K562 (cell line): ENCODE results near the gene USP31. TPM values are rescaled to one million over a fixed set of nuclear protein-coding genes. Genes with fewer than 3 reads are reported as not detected.

ENCODE experiments used
- ATF1 ChIP-seq, 2 experiments: fragments of 450-650 bp in 1 of 2; IDR thresholded peaks; 2 replicates each; pipeline ENCODE4 v1.6.1; 2016; ENCODE audit warnings: missing compliant biosample characterization in 1 of 2, missing genetic modification characterization in 1 of 2
- FOXM1 ChIP-seq, 2 experiments: fragments of 450-650 bp in 1 of 2; sonication (generic) in 1 of 2; formaldehyde crosslinking in 1 of 2; IDR thresholded peaks; 2 replicates each; pipeline versions ENCODE4 v1.6.1 to v1.9.0; 2017 to 2022; ENCODE audit warnings: low read depth in 2 of 2, mild to moderate bottlenecking in 2 of 2, missing genetic modification reagents in 1 of 2, moderate library complexity in 1 of 2
- MAZ ChIP-seq, 2 experiments: fragments of 450-650 bp in 1 of 2; sonication (generic) in 1 of 2; formaldehyde crosslinking; IDR thresholded peaks in 1 of 2; conservative IDR thresholded peaks in 1 of 2; 2 replicates each; pipeline versions ENCODE4 v1.4.0 to v1.5.0; 2020; ENCODE audit warnings: mild to moderate bottlenecking in 1 of 2, missing genetic modification reagents in 1 of 2
- MED1 ChIP-seq: sonication (generic); formaldehyde crosslinking; IDR thresholded peaks from 2 replicates; pipeline ENCODE4 v1.8.1; 2023; ENCODE audit warnings: missing genetic modification reagents, borderline replicate concordance
- NCOR1 ChIP-seq: fragments of 450-650 bp; IDR thresholded peaks from 2 replicates; pipeline ENCODE4 v1.6.1; 2016; ENCODE audit warnings: mild to moderate bottlenecking, moderate library complexity
- NR2C1 ChIP-seq, 2 experiments: fragments of 450-650 bp; IDR thresholded peaks; 2 replicates each; pipeline ENCODE4 v1.6.1; 2017; ENCODE audit warnings: mild to moderate bottlenecking in 2 of 2, antibody characterized with exemption in 1 of 2, inconsistent platforms in 1 of 2, missing compliant biosample characterization in 1 of 2, missing genetic modification characterization in 1 of 2
- NRF1 ChIP-seq, 2 experiments: fragments of 450-650 bp; IDR thresholded peaks in 1 of 2; conservative IDR thresholded peaks in 1 of 2; 2 replicates each; pipeline ENCODE4 v1.6.1; 2014; ENCODE audit warnings: mild to moderate bottlenecking in 2 of 2
- ZNF175 ChIP-seq: fragments of 200-800 bp; sonication (Bioruptor generic); IDR thresholded peaks from 2 replicates; pipeline ENCODE4 v1.6.1; 2016; ENCODE audit warnings: low read depth, mild to moderate bottlenecking, missing genetic modification characterization, missing compliant biosample characterization
- ZNF316 ChIP-seq: fragments of 450-650 bp; IDR thresholded peaks from 2 replicates; pipeline ENCODE4 v1.6.1; 2016
- polyA plus RNA-seq, 8 experiments: library from polyadenylated mRNA; depleted of rRNA in 4 of 8; stranded (reverse) in 5 of 8; unstranded in 3 of 8; fragments of >200 nt; fragmentation: Nextera tagmentation in 2 of 8; fragmentation: Illumina TruSeq in 1 of 8; extraction: Ambion mirVana in 2 of 8; extraction: Trizol in 1 of 8; gene quantifications; 2 replicates each; pipeline versions ENCODE4 v1.2.1 to v1.2.3, GENCODE V29; 2011 to 2014; ENCODE audit warnings: inconsistent platforms in 1 of 8, missing spikeins in 1 of 8
- total RNA-seq, 7 experiments: library from RNA; depleted of rRNA in 6 of 7; stranded (reverse); fragments of >200 nt in 6 of 7; fragmentation: Illumina TruSeq in 2 of 7; extraction: Trizol in 2 of 7; gene quantifications; 2 replicates each; pipeline versions ENCODE4 v1.2.1 to v1.2.3, GENCODE V29; 2011 to 2021; ENCODE audit warnings: low replicate concordance in 1 of 7
- TF ChIP-seq, protein P1 (sequence below): fragments of 450-650 bp; IDR thresholded peaks from 2 replicates; pipeline ENCODE4 v1.6.1; 2016; ENCODE audit warnings: low read depth
- TF ChIP-seq, protein P2 (sequence below): sonication (generic); formaldehyde crosslinking; IDR thresholded peaks from 2 replicates; pipeline ENCODE4 v1.8.0; 2022; ENCODE audit warnings: mild to moderate bottlenecking, missing genetic modification reagents
- TF ChIP-seq, protein P3 (sequence below): IDR thresholded peaks from 3 replicates; pipeline ENCODE4 v1.6.1; 2011; ENCODE audit warnings: borderline replicate concordance, mild to moderate bottlenecking; ENCODE audit not compliant: insufficient read length, insufficient read depth

Gene USP31
- total and polyA plus RNA-seq, 9 of the 15 experiments (the other 6 are each of a cell fraction or from before 2014, with no cell fraction given) = 0.56 to 4.9 (median 2.9) TPM

DNA sequence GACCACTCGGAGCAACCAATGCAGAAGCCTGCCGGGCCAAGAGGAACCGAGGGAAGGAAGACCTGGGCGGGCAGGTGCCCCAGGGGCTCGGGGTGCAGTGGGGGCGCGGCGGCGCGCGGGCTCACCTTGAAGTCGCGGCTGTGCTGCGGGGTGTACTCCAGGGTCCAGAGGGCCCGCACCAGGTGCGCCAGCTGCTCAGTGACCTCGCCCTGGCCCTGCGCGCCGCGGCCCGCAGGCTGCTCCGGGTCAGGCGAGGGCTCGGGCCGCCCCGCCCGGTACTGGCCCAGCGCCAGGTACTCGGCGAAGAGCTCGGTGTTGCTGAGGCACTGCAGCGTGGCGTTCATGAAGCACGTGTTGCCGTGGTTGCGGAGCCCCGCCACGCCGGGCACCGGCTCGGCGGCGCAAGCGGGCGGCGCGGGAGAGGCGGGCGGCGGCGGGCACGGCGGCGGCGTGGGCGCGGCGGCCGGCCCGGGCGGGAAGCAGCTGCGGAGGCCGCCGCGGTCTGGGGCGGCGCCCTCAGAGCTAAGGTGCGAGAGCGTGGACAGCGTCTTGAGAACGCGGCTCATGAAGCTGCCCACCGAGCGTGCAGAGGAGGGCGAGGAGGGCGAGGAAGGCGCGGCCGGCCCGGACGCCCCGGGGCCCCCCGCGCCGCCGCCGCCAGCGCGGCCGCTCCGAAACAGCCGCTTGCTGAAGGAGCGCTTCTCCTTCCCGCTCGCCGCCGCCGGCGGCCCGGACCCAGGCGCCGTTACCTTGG lies 562 bp downstream of the USP31 start (continued):
- peak; percentile 51 to 64; a peak in 3 of 4 replicates for TF ChIP-seq NRF1 (conservative IDR thresholded peaks at IDR 0.05 in 1 of 2, IDR thresholded peaks at IDR 0.05 in 1 of 2)
- no peak for TF ChIP-seq ZNF316
- TF ChIP-seq MED1 = no peak
- TF ChIP-seq, protein P1, sequence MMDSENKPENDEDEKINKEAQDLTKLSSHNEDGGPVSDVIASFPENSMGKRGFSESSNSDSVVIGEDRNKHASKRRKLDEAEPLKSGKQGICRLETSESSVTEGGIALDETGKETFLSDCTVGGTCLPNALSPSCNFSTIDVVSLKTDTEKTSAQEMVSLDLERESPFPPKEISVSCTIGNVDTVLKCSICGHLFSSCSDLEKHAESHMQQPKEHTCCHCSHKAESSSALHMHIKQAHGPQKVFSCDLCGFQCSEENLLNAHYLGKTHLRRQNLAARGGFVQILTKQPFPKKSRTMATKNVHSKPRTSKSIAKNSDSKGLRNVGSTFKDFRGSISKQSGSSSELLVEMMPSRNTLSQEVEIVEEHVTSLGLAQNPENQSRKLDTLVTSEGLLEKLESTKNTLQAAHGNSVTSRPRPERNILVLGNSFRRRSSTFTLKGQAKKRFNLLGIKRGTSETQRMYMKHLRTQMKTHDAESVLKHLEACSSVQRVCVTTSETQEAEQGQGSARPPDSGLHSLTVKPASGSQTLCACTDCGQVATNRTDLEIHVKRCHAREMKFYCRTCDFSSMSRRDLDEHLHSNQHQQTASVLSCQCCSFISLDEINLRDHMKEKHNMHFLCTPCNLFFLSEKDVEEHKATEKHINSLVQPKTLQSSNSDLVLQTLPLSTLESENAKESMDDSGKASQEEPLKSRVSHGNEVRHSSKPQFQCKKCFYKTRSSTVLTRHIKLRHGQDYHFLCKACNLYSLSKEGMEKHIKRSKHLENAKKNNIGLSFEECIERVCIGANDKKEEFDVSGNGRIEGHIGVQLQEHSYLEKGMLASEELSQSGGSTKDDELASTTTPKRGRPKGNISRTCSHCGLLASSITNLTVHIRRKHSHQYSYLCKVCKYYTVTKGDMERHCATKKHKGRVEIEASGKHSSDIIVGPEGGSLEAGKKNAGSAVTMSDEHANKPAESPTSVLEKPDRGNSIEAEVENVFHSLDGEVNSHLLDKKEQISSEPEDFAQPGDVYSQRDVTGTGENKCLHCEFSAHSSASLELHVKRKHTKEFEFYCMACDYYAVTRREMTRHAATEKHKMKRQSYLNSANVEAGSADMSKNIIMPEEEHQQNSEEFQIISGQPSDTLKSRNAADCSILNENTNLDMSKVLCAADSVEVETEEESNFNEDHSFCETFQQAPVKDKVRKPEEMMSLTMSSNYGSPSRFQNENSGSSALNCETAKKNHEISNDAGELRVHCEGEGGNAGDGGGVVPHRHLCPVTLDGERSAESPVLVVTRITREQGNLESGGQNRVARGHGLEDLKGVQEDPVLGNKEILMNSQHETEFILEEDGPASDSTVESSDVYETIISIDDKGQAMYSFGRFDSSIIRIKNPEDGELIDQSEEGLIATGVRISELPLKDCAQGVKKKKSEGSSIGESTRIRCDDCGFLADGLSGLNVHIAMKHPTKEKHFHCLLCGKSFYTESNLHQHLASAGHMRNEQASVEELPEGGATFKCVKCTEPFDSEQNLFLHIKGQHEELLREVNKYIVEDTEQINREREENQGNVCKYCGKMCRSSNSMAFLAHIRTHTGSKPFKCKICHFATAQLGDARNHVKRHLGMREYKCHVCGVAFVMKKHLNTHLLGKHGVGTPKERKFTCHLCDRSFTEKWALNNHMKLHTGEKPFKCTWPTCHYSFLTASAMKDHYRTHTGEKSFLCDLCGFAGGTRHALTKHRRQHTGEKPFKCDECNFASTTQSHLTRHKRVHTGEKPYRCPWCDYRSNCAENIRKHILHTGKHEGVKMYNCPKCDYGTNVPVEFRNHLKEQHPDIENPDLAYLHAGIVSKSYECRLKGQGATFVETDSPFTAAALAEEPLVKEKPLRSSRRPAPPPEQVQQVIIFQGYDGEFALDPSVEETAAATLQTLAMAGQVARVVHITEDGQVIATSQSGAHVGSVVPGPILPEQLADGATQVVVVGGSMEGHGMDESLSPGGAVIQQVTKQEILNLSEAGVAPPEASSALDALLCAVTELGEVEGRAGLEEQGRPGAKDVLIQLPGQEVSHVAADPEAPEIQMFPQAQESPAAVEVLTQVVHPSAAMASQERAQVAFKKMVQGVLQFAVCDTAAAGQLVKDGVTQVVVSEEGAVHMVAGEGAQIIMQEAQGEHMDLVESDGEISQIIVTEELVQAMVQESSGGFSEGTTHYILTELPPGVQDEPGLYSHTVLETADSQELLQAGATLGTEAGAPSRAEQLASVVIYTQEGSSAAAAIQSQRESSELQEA = no peak
- TF ChIP-seq, protein P2, sequence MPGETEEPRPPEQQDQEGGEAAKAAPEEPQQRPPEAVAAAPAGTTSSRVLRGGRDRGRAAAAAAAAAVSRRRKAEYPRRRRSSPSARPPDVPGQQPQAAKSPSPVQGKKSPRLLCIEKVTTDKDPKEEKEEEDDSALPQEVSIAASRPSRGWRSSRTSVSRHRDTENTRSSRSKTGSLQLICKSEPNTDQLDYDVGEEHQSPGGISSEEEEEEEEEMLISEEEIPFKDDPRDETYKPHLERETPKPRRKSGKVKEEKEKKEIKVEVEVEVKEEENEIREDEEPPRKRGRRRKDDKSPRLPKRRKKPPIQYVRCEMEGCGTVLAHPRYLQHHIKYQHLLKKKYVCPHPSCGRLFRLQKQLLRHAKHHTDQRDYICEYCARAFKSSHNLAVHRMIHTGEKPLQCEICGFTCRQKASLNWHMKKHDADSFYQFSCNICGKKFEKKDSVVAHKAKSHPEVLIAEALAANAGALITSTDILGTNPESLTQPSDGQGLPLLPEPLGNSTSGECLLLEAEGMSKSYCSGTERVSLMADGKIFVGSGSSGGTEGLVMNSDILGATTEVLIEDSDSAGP (CRISPR knock-in tag) = no peak
- TF ChIP-seq, protein P3, sequence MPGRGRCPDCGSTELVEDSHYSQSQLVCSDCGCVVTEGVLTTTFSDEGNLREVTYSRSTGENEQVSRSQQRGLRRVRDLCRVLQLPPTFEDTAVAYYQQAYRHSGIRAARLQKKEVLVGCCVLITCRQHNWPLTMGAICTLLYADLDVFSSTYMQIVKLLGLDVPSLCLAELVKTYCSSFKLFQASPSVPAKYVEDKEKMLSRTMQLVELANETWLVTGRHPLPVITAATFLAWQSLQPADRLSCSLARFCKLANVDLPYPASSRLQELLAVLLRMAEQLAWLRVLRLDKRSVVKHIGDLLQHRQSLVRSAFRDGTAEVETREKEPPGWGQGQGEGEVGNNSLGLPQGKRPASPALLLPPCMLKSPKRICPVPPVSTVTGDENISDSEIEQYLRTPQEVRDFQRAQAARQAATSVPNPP = no peak
- no peak for TF ChIP-seq ZNF175 (CRISPR knock-in tag)
- no peak for TF ChIP-seq FOXM1 (IDR thresholded peaks at IDR 0.05; ENCODE audit: low read depth)
- no peak for TF ChIP-seq FOXM1 (CRISPR knock-in tag; IDR thresholded peaks at IDR 0.05; ENCODE audit: low read depth)
- 0 out of 2 replicates have a peak, but pooled peaks have one; percentile 9 for TF ChIP-seq NCOR1
- no peak for TF ChIP-seq NR2C1 (IDR thresholded peaks at IDR 0.05)
- TF ChIP-seq NR2C1 (tag; IDR thresholded peaks at IDR 0.05) = no peak
- TF ChIP-seq ATF1 (CRISPR knock-in tag; IDR thresholded peaks at IDR 0.05) = no peak
- TF ChIP-seq ATF1 (tag; IDR thresholded peaks at IDR 0.05) = peak; percentile 29; the same call in 1 of the 2 replicates
- TF ChIP-seq MAZ (CRISPR knock-in tag; conservative IDR thresholded peaks at IDR 0.05 in 1 of 2, IDR thresholded peaks at IDR 0.05 in 1 of 2) = peak; percentile 47 to 55; a peak in 2 of 4 replicates
